ENCODE data around the gene KCND3. TPM values are rescaled to one million over a fixed set of nuclear protein-coding genes. Genes with fewer than 3 reads are reported as not detected.

KCND3 gene
- total and polyA plus RNA-seq, 2 donors (not counting 3 experiments of a cell fraction or from before 2014, with no cell fraction given), result 0.03 TPM; not detected in 1

DNA sequence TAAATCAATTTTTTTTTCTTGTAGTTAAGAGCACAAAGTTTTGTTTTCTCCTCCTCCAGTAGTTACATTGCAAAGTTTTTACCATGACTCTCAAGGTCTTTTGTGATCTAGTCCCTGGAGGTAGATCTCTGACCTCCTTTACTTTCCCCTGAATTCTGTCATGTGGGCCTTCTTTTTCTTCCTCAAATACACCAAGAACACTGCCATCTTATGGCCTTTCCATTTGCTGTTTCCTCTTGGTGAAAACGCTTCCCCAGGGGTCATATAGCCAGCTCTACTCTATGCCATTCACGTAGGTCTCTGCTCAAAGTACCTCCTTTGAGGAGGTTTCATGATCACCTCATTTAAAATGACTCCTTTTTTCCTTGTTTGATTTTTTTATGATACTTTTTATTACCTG, 231.1 kb downstream of the KCND3 start:
- Histone ChIP-seq H2AFZ (ENCODE audit: low read depth, low read length) (no peak overlapping the region), H3K9me1 (replicated peaks; ENCODE audit: control insufficient read depth, extremely low read depth, insufficient read depth, low read length) (no peaks in the 10 kb centered on the region), H3K4me1 (ENCODE audit: control insufficient read depth, extremely low read depth, insufficient read depth, low read length) (peaks cover 47% of the 10 kb centered on the region), H3K79me2 (ENCODE audit: control insufficient read depth, insufficient read depth, low read length) (peaks cover 38% of the 10 kb centered on the region), H3K9ac (replicated peaks; ENCODE audit: extremely low read depth, insufficient read depth, low read length) (no peak overlapping the region), H3K9me3 (replicated peaks; ENCODE audit: control insufficient read depth, insufficient read depth, low read length) (no peaks in the 10 kb centered on the region), H3K36me3 (ENCODE audit: control insufficient read depth in 2 of 2, extremely low read depth in 1 of 2, insufficient read depth in 2 of 2, low read length in 2 of 2) (peaks cover 2 to 10% of the 10 kb centered on the region in 2 experiments), H3K4me3 (replicated peaks in 1 of 3; ENCODE audit: insufficient read depth in 1 of 3, low read depth in 1 of 3, low read length in 3 of 3) (no peak overlapping the region), H4K20me1 (replicated peaks; ENCODE audit: control insufficient read depth, extremely low read depth, insufficient read depth, low read length) (no peaks in the 10 kb centered on the region), H3K27ac (ENCODE audit: insufficient read depth, low read depth, low read length) (no peak overlapping the region), H3K27me3 (ENCODE audit: control insufficient read depth in 2 of 2, insufficient read depth in 2 of 2, low read length in 2 of 2) (no peaks in the 10 kb centered on the region), H3K4me2 (ENCODE audit: insufficient read depth, low read length) (no peak overlapping the region)
- no TSS peak for BruUV-seq (replicated peaks)
- POLR2A ChIA-PET, result no interaction called here
- FAIRE-seq (no peak), DNase-seq (ENCODE audit: low read depth, low spot score) (no peak)
- CTCF ChIA-PET, result interaction anchor here (1.0 kb wide), 1 partner anchor 44 kb away, joined by 8 read pairs; no protein-coding TSS in a partner anchor
- TF ChIP-seq, protein P1, sequence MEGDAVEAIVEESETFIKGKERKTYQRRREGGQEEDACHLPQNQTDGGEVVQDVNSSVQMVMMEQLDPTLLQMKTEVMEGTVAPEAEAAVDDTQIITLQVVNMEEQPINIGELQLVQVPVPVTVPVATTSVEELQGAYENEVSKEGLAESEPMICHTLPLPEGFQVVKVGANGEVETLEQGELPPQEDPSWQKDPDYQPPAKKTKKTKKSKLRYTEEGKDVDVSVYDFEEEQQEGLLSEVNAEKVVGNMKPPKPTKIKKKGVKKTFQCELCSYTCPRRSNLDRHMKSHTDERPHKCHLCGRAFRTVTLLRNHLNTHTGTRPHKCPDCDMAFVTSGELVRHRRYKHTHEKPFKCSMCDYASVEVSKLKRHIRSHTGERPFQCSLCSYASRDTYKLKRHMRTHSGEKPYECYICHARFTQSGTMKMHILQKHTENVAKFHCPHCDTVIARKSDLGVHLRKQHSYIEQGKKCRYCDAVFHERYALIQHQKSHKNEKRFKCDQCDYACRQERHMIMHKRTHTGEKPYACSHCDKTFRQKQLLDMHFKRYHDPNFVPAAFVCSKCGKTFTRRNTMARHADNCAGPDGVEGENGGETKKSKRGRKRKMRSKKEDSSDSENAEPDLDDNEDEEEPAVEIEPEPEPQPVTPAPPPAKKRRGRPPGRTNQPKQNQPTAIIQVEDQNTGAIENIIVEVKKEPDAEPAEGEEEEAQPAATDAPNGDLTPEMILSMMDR (IDR thresholded peaks at IDR 0.05; ENCODE audit: extremely low read depth in 1 of 2, insufficient read depth in 1 of 2, low read depth in 1 of 2, low read length in 2 of 2), result no peak
- dilution Hi-C loops (cut with MboI; ENCODE audit: extremely low pct_ligation_motif_present, low sequenced_read_pairs), result no loop called here
- intact Hi-C loops (cut with micrococcal nuclease), result no loop called here

DNA sequence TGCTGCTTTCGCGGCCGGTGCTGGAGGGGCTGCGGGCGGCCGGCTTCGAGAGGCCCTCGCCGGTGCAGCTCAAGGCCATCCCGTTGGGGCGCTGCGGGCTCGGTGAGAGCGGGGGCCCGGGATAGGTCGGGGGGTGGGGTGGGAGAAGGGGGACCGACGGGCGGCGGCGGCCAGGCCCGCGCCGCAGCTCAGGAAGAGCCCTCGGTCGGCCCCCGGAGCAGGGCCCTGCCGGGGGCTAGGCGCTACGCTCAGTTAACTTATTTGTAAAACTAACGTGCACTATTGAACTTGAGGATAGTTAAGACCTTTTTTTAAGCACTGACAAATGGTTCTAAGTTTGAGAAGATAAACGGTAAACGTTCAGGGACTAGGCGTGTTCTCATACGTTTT, 233.3 kb downstream of the KCND3 start:
- ChIA-PET CTCF (interaction anchor here (1.1 to 4.4 kb wide), 7 partner anchors 9 to 274 kb away, joined by 3 to 45 read pairs (median 5); no protein-coding TSS in a partner anchor), POLR2A (no interaction called here)
- Histone ChIP-seq H3K4me1 (ENCODE audit: control insufficient read depth, extremely low read depth, insufficient read depth, low read length) (peaks cover 30% of the 10 kb centered on the region), H3K27me3 (ENCODE audit: control insufficient read depth in 2 of 2, insufficient read depth in 2 of 2, low read length in 2 of 2) (no peaks in the 10 kb centered on the region), H3K36me3 (ENCODE audit: control insufficient read depth in 2 of 2, extremely low read depth in 1 of 2, insufficient read depth in 2 of 2, low read length in 2 of 2) (peaks cover 0 to 9% of the 10 kb centered on the region in 2 experiments), H3K9me3 (replicated peaks; ENCODE audit: control insufficient read depth, insufficient read depth, low read length) (no peaks in the 10 kb centered on the region), H2AFZ (ENCODE audit: low read depth, low read length) (peak overlapping the region; percentile 24), H3K79me2 (ENCODE audit: control insufficient read depth, insufficient read depth, low read length) (peaks cover 36% of the 10 kb centered on the region), H4K20me1 (replicated peaks; ENCODE audit: control insufficient read depth, extremely low read depth, insufficient read depth, low read length) (no peaks in the 10 kb centered on the region), H3K9me1 (replicated peaks; ENCODE audit: control insufficient read depth, extremely low read depth, insufficient read depth, low read length) (no peaks in the 10 kb centered on the region), H3K27ac (ENCODE audit: insufficient read depth, low read depth, low read length) (peak overlapping the region; percentile 90), H3K4me3 (replicated peaks in 1 of 3; ENCODE audit: insufficient read depth in 1 of 3, low read depth in 1 of 3, low read length in 3 of 3) (peak overlapping the region; percentile 80 to 91 (median 82)), H3K4me2 (ENCODE audit: insufficient read depth, low read length) (peak overlapping the region; percentile 97), H3K9ac (replicated peaks; ENCODE audit: extremely low read depth, insufficient read depth, low read length) (peak overlapping the region; percentile 88)
- TF ChIP-seq, protein P1 (IDR thresholded peaks at IDR 0.05; ENCODE audit: extremely low read depth in 1 of 2, insufficient read depth in 1 of 2, low read depth in 1 of 2, low read length in 2 of 2), result no peak
- TF ChIP-seq GATA2 (IDR thresholded peaks at IDR 0.05; ENCODE audit: insufficient read depth, insufficient read length, low read depth, low read length) (no peak), FOS (IDR thresholded peaks at IDR 0.05; ENCODE audit: borderline replicate concordance, insufficient read depth, low read length) (no peak), JUN (IDR thresholded peaks at IDR 0.05; ENCODE audit: borderline replicate concordance, insufficient read depth, insufficient read length, low read depth) (no peak), MYC (IDR thresholded peaks at IDR 0.05; ENCODE audit: low read depth, low read length) (no peak), POLR2AphosphoS5 (IDR thresholded peaks at IDR 0.05; ENCODE audit: insufficient read depth, low read depth, low read length) (no peak), POLR2A (IDR thresholded peaks at IDR 0.05; ENCODE audit: low read depth, low read length) (no peak), EZH2 (IDR thresholded peaks at IDR 0.05; ENCODE audit: borderline replicate concordance, low read depth, low read length, severe bottlenecking) (no peak)
- TF ChIP-seq, protein P2, sequence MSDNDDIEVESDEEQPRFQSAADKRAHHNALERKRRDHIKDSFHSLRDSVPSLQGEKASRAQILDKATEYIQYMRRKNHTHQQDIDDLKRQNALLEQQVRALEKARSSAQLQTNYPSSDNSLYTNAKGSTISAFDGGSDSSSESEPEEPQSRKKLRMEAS (IDR thresholded peaks at IDR 0.05; ENCODE audit: insufficient read depth, insufficient read length), result no peak
- no TSS peak for BruUV-seq (replicated peaks)
- no peak for DNase-seq (ENCODE audit: low read depth, low spot score)
- dilution Hi-C loops (cut with MboI; ENCODE audit: extremely low pct_ligation_motif_present, low sequenced_read_pairs), result no loop called here
- intact Hi-C loops (cut with micrococcal nuclease), result no loop called here
- FAIRE-seq, result no peak

Measured in endothelial cell of umbilical vein (primary cell).